Measurements from ENCODE around the gene LIME1.

DNA sequence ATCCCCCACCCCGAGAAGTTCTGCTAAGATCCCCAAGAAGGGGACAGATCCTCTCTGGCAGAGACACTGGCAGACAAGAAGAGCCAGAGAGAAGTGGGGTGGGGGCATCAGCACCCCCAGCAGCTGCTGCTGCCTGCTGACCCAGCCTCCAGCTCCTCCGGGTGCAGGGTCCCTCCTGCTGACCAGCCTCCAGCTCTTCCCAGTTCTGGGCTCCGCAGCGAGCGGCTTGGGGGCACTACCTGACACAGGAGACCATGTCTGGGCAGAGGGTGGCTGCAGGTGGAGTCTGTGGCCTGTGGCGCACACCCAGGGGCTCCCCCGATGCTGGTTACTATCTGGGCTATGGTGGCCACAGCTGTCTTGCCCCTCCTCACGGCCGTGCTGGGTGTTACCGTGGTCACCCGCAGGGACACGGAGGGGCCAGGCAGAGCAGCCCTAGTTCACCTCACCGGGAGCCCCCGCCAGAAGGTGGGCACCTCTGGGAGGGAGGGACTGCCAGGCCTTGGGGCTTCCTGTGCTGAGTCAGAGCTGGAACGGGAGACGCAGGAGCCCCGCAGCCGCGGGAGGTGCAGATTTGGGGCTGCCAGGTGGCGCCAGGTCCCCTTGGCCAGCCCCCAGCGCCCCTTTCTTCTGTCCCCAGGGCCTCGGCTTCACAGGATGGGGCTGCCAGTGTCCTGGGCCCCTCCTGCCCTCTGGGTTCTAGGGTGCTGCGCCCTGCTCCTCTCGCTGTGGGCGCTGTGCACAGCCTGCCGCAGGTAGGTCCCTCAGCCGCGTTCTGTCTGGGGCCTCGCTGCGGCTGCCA lies 630 bp downstream of the LIME1 start:
- TF ChIP-seq, protein P1, sequence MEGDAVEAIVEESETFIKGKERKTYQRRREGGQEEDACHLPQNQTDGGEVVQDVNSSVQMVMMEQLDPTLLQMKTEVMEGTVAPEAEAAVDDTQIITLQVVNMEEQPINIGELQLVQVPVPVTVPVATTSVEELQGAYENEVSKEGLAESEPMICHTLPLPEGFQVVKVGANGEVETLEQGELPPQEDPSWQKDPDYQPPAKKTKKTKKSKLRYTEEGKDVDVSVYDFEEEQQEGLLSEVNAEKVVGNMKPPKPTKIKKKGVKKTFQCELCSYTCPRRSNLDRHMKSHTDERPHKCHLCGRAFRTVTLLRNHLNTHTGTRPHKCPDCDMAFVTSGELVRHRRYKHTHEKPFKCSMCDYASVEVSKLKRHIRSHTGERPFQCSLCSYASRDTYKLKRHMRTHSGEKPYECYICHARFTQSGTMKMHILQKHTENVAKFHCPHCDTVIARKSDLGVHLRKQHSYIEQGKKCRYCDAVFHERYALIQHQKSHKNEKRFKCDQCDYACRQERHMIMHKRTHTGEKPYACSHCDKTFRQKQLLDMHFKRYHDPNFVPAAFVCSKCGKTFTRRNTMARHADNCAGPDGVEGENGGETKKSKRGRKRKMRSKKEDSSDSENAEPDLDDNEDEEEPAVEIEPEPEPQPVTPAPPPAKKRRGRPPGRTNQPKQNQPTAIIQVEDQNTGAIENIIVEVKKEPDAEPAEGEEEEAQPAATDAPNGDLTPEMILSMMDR (IDR thresholded peaks at IDR 0.05) = no peak
- TF ChIP-seq KDM1A (IDR thresholded peaks at IDR 0.05; ENCODE audit: low read depth) (no peak), POLR2A (IDR thresholded peaks at IDR 0.05; ENCODE audit: low read length) (no peak), REST (IDR thresholded peaks at IDR 0.05) (no peak), RAD21 (conservative IDR thresholded peaks at IDR 0.05 in 1 of 2, IDR thresholded peaks at IDR 0.05 in 1 of 2) (no peak), SREBF2 (IDR thresholded peaks at IDR 0.05) (no peak), CBX2 (IDR thresholded peaks at IDR 0.05; ENCODE audit: borderline replicate concordance, low read depth) (no peak), RFX5 (IDR thresholded peaks at IDR 0.05) (no peak), RARB (CRISPR knock-in tag; IDR thresholded peaks at IDR 0.05) (no peak), EP300 (IDR thresholded peaks at IDR 0.05) (no peak), ZSCAN20 (CRISPR knock-in tag; IDR thresholded peaks at IDR 0.05) (no peak), TFCP2L1 (CRISPR knock-in tag; IDR thresholded peaks at IDR 0.05) (no peak), CHD2 (IDR thresholded peaks at IDR 0.05; ENCODE audit: low read length, partially characterized antibody) (no peak)
